ENCODE data around the gene TCERG1L.

TCERG1L gene

GRCh38 chr10:131065673-131066305 is 245.7 kb downstream of the TCERG1L start:
- no peak for DNase-seq (ENCODE audit: low read depth)

- no peak for DNase-seq (ENCODE audit: low read depth)
Measured at GRCh38 chr10:131063311-131063710, 248.2 kb downstream of the TCERG1L start.

GRCh38 chr10:131062621-131063260 is 248.8 kb downstream of the TCERG1L start:
- DNase-seq (ENCODE audit: low read depth) = no peak

- no peak for DNase-seq (ENCODE audit: low read depth)
Measured at GRCh38 chr10:131061216-131061615, 250.3 kb downstream of the TCERG1L start.

- DNase-seq (ENCODE audit: low read depth) = no peak
Measured at GRCh38 chr10:131059881-131060280, 251.6 kb downstream of the TCERG1L start.

- DNase-seq (ENCODE audit: low read depth) = no peak
Measured at GRCh38 chr10:131058799-131059198, 252.7 kb downstream of the TCERG1L start.

- DNase-seq (ENCODE audit: low read depth) = no peak
Measured at GRCh38 chr10:131056781-131057180, 254.7 kb downstream of the TCERG1L start.

- DNase-seq (ENCODE audit: low read depth) = no peak
Measured at GRCh38 chr10:131056091-131056579, 255.4 kb downstream of the TCERG1L start.

GRCh38 chr10:131055437-131055836 is 256.1 kb downstream of the TCERG1L start:
- DNase-seq (ENCODE audit: low read depth) = no peak

GRCh38 chr10:131053192-131053591 is 258.3 kb downstream of the TCERG1L start:
- DNase-seq (ENCODE audit: low read depth) = no peak

GRCh38 chr10:131050162-131050766 is 261.3 kb downstream of the TCERG1L start:
- DNase-seq (ENCODE audit: low read depth) = no peak

- no peak for DNase-seq (ENCODE audit: low read depth)
Measured at GRCh38 chr10:131049016-131049415, 262.5 kb downstream of the TCERG1L start.

- DNase-seq (ENCODE audit: low read depth) = no peak
Measured at GRCh38 chr10:131048606-131049005, 262.9 kb downstream of the TCERG1L start.

- DNase-seq (ENCODE audit: low read depth) = no peak
Measured at GRCh38 chr10:131047501-131047900, 264.0 kb downstream of the TCERG1L start.

- DNase-seq (ENCODE audit: low read depth) = no peak
Measured at GRCh38 chr10:131046194-131046593, 265.3 kb downstream of the TCERG1L start.

GRCh38 chr10:131044379-131045111 is 267.0 kb downstream of the TCERG1L start:
- no peak for DNase-seq (ENCODE audit: low read depth)

- DNase-seq (ENCODE audit: low read depth) = no peak
Measured at GRCh38 chr10:131043039-131043691, 268.4 kb downstream of the TCERG1L start.

Data from non-pigmented ciliary epithelial cell (primary cell).